Anterior cingulate cortex (tissue), 58 donors: ENCODE results near the gene BCR.

Experiments
- DNase-seq, 58 donors: peaks; one replicate each; lab custom pipeline; 2025; lab: John Stamatoyannopoulos, UW

The BCR gene

GRCh38 chr22:23192133-23192532, 11.8 kb downstream of the BCR start:
- no peak for DNase-seq

GRCh38 chr22:23192558-23192957, 12.2 kb downstream of the BCR start:
- DNase-seq = no peak

GRCh38 chr22:23193196-23193827, 13.0 kb downstream of the BCR start:
- no peak for DNase-seq

GRCh38 chr22:23193882-23194281, 13.6 kb downstream of the BCR start:
- DNase-seq = peak in 22 of 58 donors; percentile 14 to 67 (median 42)

GRCh38 chr22:23196165-23196564, 15.9 kb downstream of the BCR start:
- no peak for DNase-seq

- DNase-seq = no peak
Measured at GRCh38 chr22:23197836-23198235, 17.5 kb downstream of the BCR start.

GRCh38 chr22:23199159-23199558, 18.9 kb downstream of the BCR start:
- no peak for DNase-seq

GRCh38 chr22:23200898-23201297, 20.6 kb downstream of the BCR start:
- DNase-seq = no peak

- DNase-seq = no peak
Measured at GRCh38 chr22:23202812-23203451, 22.6 kb downstream of the BCR start.

- peak in 33 of 58 donors; percentile 19 to 86 (median 47) for DNase-seq
Measured at GRCh38 chr22:23203452-23204124, 23.3 kb downstream of the BCR start.

GRCh38 chr22:23204125-23204488, 23.8 kb downstream of the BCR start:
- DNase-seq = no peak

GRCh38 chr22:23204541-23205157, 24.3 kb downstream of the BCR start:
- DNase-seq = peak in 22 of 58 donors; percentile 17 to 63 (median 37)

GRCh38 chr22:23205339-23206049, 25.2 kb downstream of the BCR start:
- peak in 8 of 58 donors; percentile 14 to 47 (median 27) for DNase-seq

- DNase-seq = no peak
Measured at GRCh38 chr22:23206915-23207314, 26.6 kb downstream of the BCR start.

- no peak for DNase-seq
Measured at GRCh38 chr22:23207729-23208393, 27.6 kb downstream of the BCR start.

GRCh38 chr22:23210428-23211170, 30.3 kb downstream of the BCR start:
- DNase-seq = no peak

- no peak for DNase-seq
Measured at GRCh38 chr22:23211622-23212021, 31.3 kb downstream of the BCR start.

GRCh38 chr22:23212061-23213021, 32.0 kb downstream of the BCR start:
- DNase-seq = peak in 7 of 58 donors; percentile 19 to 79 (median 28)
